Middle frontal gyrus (tissue), 1 donor: ENCODE measurements around the gene CES2.
A peak's percentile ranks its signal among the peaks of the same experiment; 100 is the strongest.
"Not testable (repeated sequence)": the region's sequence is repeated elsewhere in the genome, so short reads cannot be mapped to it uniquely, and the experiment has no call there.

Experiments used
- DNase-seq: peaks from one replicate; pipeline ENCODE4 v3.0.0-alpha.2; 2015; ENCODE audit warnings: low spot score; ENCODE audit errors: extremely low spot score

Gene CES2

GRCh38 chr16:66977341-66978113 is 42.2 kb downstream of the CES2 start:
- peak; percentile 61 for DNase-seq

GRCh38 chr16:66979011-66979717 is 43.8 kb downstream of the CES2 start:
- no peak for DNase-seq

DNA sequence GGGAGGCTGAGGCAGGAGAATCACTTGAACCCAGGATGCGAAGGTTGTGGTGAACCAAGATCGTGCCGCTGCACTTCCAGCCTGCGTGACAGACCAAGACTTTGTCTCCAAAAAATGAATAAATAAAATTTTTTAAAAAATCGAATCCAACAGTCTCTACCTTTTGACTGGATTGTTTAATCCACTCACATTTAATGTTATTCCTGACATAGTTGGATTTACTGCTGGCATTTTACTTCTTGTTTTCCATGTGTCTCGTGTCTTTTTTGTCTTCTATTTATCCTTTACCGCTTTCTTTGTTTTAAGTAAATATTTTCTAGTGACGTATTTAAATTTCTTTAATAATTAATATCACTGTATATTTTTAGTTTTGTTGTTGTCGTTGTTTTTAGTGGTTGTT is 47.7 kb downstream of the CES2 start:
- no peak for DNase-seq

- DNase-seq: no peak
Measured at GRCh38 chr16:66984892-66985311, 49.6 kb downstream of the CES2 start.

DNA sequence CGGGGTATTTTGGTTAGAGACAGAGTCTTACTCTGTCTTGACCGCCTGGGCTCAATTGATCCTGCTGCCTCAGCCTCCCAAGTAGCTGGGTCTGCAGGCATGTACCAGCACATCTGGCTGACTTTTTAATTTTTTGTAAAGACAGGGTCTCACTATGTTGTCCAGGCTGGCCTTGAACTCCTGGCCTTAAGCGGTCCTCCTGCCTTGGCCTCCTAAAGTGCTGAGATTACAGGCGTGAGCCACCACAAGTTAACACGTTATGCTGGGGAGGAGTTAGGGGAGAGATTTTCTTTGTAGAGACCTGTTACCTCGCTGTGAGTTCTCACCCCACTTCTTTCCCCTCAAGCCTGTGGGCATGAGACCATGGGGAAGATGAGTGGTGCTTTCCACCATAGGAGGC is 51.2 kb downstream of the CES2 start:
- DNase-seq: no peak

DNA sequence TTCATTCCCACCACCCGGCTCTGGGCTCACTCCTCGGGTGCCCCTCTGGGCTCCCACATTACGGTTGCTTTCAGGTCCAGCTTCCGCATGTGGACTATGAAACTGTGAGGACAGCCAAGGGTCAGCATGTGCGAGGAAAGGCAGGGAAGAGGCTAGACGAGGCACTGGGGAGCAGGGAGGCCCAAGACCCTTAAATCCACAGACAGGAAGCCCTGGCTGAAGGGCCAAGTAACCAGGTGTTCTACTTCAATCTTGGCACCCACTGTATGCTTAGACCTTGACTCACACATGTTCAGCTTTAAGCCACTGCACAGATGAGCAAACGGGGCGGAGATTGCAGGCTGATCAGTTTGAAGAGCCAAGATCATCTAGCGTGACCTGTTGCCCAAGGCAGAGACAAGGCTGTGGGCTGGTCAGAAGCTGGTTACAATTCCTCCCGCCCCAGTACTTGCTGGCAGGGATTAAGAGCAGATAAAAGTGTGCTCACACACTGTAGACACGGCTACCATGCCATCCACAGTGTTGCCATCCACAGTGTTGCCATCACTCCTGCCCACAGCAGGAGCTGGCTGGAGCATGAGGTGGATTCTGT is 53.0 kb downstream of the CES2 start, which contains the start of gene CES4A:
Gene CES4A (plus strand): TSS at position 393 of the 592 bp plus-strand sequence. CDS start 184 bp downstream, at position 577.
- DNase-seq: no peak

DNA sequence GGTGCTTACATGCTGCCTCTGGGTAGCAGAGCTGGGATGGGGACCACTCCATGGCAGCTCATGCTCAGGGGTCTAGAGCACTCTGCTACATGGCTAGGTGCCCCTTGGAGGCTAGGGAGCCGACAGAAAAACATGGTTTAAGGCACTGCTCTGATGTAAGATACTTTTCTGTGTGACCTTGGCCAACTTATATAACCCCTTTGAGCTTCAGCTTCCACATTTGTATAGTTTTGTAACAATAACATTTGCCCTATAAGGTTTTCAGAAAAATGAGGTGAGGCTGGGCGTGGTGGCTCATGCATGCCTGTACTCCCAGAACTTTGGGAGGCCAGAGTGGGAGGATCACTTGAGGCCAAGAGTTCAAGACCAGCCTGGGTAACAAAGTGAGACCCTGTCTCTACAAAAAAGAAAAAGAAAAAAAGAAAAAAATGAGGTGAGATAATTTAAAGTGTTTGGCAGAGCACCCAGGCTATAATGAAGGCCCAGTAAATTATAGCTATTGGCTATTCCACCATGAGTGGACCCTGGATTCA is 56.3 kb downstream of the CES2 start:
- no peak for DNase-seq

GRCh38 chr16:66993558-66993957 is 58.2 kb downstream of the CES2 start:
- DNase-seq: not testable (repeated sequence)
